Transverse colon (tissue), 4 donors: ENCODE measurements around the gene AVPR2. TPM values are rescaled to one million over a fixed set of nuclear protein-coding genes. Genes with fewer than 3 reads are reported as not detected.

Experiments used
- DNase-seq: peaks from one replicate; pipeline ENCODE4 v3.0.0-alpha.2; 2019
- H3K27ac ChIP-seq, 4 donors: fragments of 200-600 bp; sonication (generic); 2 replicates each; pipeline ENCODE4 v1.5.1; 2016 to 2018; ENCODE audit warnings: inconsistent platforms in 4 of 4
- H3K27me3 ChIP-seq: fragments of 200-600 bp; sonication (generic); 2 replicates; pipeline ENCODE4 v1.5.1; 2017; ENCODE audit warnings: inconsistent platforms
- H3K36me3 ChIP-seq, 4 donors: fragments of 200-600 bp; sonication (generic); 2 replicates each; pipeline ENCODE4 v1.5.1; 2017 to 2019; ENCODE audit warnings: inconsistent platforms in 4 of 4
- H3K4me1 ChIP-seq, 4 donors: fragments of 200-600 bp; sonication (generic); 2 replicates each; pipeline ENCODE4 v1.5.1; 2017 to 2020; ENCODE audit warnings: inconsistent platforms in 4 of 4
- H3K4me3 ChIP-seq, 4 donors: fragments of 200-600 bp; sonication (generic); 1 replicate in 1 of 4; 2 replicates in 3 of 4; pipeline versions ENCODE4 v1.5.1 to v1.6.1; 2017 to 2019; ENCODE audit warnings: inconsistent platforms in 4 of 4
- H3K9me3 ChIP-seq, 2 donors: fragments of 200-600 bp; sonication (generic); 2 replicates each; pipeline ENCODE4 v1.5.1; 2017 to 2019; ENCODE audit warnings: inconsistent platforms in 2 of 2
- EP300 ChIP-seq: sonication (generic); formaldehyde crosslinking; IDR thresholded peaks from one replicate; pipeline ENCODE4 v1.6.1; 2017; ENCODE audit warnings: antibody characterized with exemption, low read depth
- POLR2A ChIP-seq: fragments of 450-650 bp; IDR thresholded peaks from one replicate; pipeline ENCODE4 v1.6.1; 2016; ENCODE audit warnings: antibody characterized with exemption, mild to moderate bottlenecking, moderate library complexity
- POLR2AphosphoS5 ChIP-seq, 3 donors: sonication (generic); formaldehyde crosslinking; IDR thresholded peaks; one replicate each; pipeline ENCODE4 v1.6.1; 2016; ENCODE audit warnings: antibody characterized with exemption in 3 of 3
- WGBS, 2 donors: methylation state at CpG; one replicate each; pipeline ENCODE4 v1.1.5; 2018; ENCODE audit warnings: low coverage in 1 of 2; 5-methylcytosine and 5-hydroxymethylcytosine counted together
- in situ Hi-C, 4 donors: fragments of 200-750 bp; cut with MboI; loops; one replicate each; pipeline versions ENCODE4 v1.15.0 to v1.15.1; 2017; ENCODE audit warnings: low sequenced_read_pairs in 3 of 4, low pct_ligation_motif_present in 1 of 4, low pct_unique_long_range_greater_than_20kb in 1 of 4
- intact Hi-C: fragments of 100-400 bp; cut with DNase I; formaldehyde crosslinking; loops from one replicate; pipeline ENCODE4 v1.15.1; 2023; ENCODE audit warnings: low total_unique reads
- total RNA-seq, 4 donors: library from RNA; depleted of rRNA; stranded (reverse); fragments of >200 nt; gene quantifications; one replicate each; pipeline ENCODE4 v1.1.0, GENCODE V29; 2016
- TF ChIP-seq, protein P1 (sequence below), 5 experiments: fragments of 200-600 bp in 3 of 5; fragments of 450-650 bp in 2 of 5; sonication (generic) in 3 of 5; IDR thresholded peaks; 1 replicate in 2 of 5; 2 replicates in 3 of 5; pipeline ENCODE4 v1.5.1; 2016 to 2017; ENCODE audit warnings: antibody characterized with exemption in 5 of 5, inconsistent platforms in 3 of 5, mild to moderate bottlenecking in 2 of 5, moderate library complexity in 1 of 5

Gene AVPR2
- total RNA-seq, 4 donors from 2014 or later = 0.41 to 72.2 (median 9.8) TPM; not detected in 1

DNA sequence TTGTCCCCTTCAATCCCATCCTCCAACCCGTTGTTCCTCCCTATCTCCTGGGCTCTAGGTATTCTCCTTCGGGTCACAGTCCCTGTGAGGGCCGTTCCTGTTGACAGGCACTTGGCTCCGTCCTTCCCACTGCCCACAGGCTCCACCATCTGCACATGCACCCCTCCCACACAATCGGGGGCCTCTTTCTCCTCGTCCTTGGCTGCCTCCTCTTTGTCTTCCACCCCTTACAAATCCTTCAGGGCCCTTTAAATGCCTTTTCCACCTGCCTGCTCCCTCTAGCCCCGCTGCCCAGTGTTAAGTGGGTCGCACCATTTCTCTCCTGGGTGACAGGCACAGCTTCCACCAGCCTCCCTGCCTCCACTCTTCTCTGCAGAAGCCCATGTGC is 2.7 kb upstream of the AVPR2 start:
- no peak for TF ChIP-seq POLR2A
- H3K27ac ChIP-seq = no peak overlapping the region
- H3K36me3 ChIP-seq = no peaks in the 10 kb centered on the region
- no peak for DNase-seq
- no peak overlapping the region for H3K4me3 ChIP-seq
- no peaks in the 10 kb centered on the region for H3K9me3 ChIP-seq
- intact Hi-C loops = no loop called here
- 60 to 80% methylated on average over 2 to 8 of the region's 8 CpGs for WGBS, 2 donors
- peaks cover 0 to 17% (median 6%) of the 10 kb centered on the region in 4 donors for H3K4me1 ChIP-seq
- in situ Hi-C loops = loop anchor here in 1 of 4 donors (25.0 kb wide), 1 partner anchor 89 kb away; no protein-coding TSS in a partner anchor
- no peaks in the 10 kb centered on the region for H3K27me3 ChIP-seq

DNA sequence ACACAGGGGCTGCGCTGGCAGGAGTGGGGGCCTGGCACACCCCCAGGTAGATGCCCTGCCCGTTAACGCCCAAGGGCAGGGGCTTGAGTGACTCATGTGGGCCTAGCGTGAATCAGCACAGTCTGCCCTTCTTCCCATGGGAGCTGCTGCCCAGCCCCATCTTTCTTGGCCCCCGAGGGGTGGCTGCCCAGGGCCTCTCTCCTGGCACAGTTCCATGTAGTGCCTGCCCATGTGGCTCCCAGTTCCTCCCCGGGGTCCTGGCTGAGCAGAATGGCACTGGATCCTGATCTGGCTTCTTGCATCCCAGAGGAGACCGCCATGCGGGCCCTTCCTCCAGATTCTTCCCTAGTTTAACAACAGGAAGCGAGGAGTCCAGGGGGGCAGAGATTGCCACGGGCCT is 2.1 kb upstream of the AVPR2 start:
- H3K27me3 ChIP-seq = no peaks in the 10 kb centered on the region
- no peaks in the 10 kb centered on the region for H3K9me3 ChIP-seq
- in situ Hi-C loops (loop anchor here in 1 of 4 donors (25.0 kb wide), 1 partner anchor 90 kb away; no protein-coding TSS in a partner anchor), intact Hi-C loops (no loop called here)
- no peak for DNase-seq
- 77% methylated on average over 10 of the region's 10 CpGs; no CpG with 5 or more reads in 1 of the 2 donors for whole genome bisulfite sequencing, 2 donors
- TF ChIP-seq, protein P1, sequence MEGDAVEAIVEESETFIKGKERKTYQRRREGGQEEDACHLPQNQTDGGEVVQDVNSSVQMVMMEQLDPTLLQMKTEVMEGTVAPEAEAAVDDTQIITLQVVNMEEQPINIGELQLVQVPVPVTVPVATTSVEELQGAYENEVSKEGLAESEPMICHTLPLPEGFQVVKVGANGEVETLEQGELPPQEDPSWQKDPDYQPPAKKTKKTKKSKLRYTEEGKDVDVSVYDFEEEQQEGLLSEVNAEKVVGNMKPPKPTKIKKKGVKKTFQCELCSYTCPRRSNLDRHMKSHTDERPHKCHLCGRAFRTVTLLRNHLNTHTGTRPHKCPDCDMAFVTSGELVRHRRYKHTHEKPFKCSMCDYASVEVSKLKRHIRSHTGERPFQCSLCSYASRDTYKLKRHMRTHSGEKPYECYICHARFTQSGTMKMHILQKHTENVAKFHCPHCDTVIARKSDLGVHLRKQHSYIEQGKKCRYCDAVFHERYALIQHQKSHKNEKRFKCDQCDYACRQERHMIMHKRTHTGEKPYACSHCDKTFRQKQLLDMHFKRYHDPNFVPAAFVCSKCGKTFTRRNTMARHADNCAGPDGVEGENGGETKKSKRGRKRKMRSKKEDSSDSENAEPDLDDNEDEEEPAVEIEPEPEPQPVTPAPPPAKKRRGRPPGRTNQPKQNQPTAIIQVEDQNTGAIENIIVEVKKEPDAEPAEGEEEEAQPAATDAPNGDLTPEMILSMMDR (IDR thresholded peaks at IDR 0.05) = no peak
- TF ChIP-seq POLR2A (no peak), POLR2AphosphoS5 (IDR thresholded peaks at IDR 0.05) (no peak)
- H3K4me1 ChIP-seq = peaks cover 0 to 17% (median 6%) of the 10 kb centered on the region in 4 donors
- no peaks in the 10 kb centered on the region for H3K36me3 ChIP-seq
- H3K4me3 ChIP-seq = no peak overlapping the region
- no peak overlapping the region for H3K27ac ChIP-seq

DNA sequence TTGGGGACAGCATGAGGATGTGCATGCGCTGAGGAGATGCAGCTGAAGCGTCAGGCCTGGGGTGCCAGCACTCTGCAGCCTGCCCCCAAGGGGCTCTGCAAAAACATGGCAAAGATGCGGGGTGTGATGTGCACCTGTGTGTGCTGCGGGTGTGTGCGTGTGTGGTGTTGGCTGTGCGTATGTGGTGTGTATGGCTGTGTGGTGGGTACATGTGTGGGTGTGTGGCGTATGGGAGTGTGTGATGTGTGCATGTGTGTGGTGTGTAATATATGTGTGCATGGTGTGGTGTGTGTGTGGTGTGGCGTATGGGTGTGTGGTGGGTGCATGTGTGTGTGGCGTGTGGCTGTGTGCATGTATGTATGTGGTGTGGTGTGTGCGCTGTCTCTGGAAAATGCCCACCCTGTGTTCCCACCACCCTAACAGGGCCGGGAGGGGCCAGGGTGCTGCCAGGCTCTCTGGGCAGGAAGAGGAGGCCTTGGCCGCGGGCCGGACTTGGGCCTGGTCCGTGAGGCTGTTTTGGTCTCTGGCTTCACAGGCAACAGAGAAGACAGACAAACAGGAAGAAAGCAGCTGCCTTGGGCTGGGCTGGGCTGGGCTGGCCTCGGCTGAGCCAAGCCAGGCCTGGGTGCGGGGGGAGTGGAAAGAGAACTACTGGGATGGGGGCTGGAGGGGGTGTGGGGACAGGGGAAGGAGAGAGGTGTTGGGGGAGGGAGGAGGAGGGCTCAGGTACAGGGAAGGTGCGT is 1.1 kb upstream of the AVPR2 start:
- in situ Hi-C loops (loop anchor here in 1 of 4 donors (25.0 kb wide), 1 partner anchor 91 kb away; no protein-coding TSS in a partner anchor), intact Hi-C loops (no loop called here)
- Histone ChIP-seq H3K9me3 (no peaks in the 10 kb centered on the region), H3K4me3 (no peak overlapping the region), H3K4me1 (peaks cover 0 to 17% (median 6%) of the 10 kb centered on the region in 4 donors), H3K36me3 (no peaks in the 10 kb centered on the region), H3K27ac (peak overlapping the region in 1 of 4 donors; percentile 34), H3K27me3 (no peaks in the 10 kb centered on the region)
- no peak for DNase-seq
- 7 to 57% methylated on average over 2 to 18 of the region's 18 CpGs for WGBS, 2 donors
- TF ChIP-seq POLR2AphosphoS5 (IDR thresholded peaks at IDR 0.05) = no peak
- no peak for TF ChIP-seq POLR2A
- TF ChIP-seq, protein P1 (IDR thresholded peaks at IDR 0.05) = no peak
- TF ChIP-seq EP300 = no peak

DNA sequence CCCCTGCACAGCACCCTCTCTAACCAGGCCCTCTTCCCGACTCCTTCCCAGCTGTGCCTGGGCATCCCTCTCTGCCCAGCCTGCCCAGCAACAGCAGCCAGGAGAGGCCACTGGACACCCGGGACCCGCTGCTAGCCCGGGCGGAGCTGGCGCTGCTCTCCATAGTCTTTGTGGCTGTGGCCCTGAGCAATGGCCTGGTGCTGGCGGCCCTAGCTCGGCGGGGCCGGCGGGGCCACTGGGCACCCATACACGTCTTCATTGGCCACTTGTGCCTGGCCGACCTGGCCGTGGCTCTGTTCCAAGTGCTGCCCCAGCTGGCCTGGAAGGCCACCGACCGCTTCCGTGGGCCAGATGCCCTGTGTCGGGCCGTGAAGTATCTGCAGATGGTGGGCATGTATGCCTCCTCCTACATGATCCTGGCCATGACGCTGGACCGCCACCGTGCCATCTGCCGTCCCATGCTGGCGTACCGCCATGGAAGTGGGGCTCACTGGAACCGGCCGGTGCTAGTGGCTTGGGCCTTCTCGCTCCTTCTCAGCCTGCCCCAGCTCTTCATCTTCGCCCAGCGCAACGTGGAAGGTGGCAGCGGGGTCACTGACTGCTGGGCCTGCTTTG is 1.1 kb downstream of the AVPR2 start:
- no peak for DNase-seq
- intact Hi-C loops (no loop called here), in situ Hi-C loops (loop anchor here in 1 of 4 donors (25.0 kb wide), 1 partner anchor 93 kb away; no protein-coding TSS in a partner anchor)
- no peak for TF ChIP-seq POLR2A
- no peak for TF ChIP-seq POLR2AphosphoS5 (IDR thresholded peaks at IDR 0.05)
- no peak for TF ChIP-seq EP300
- TF ChIP-seq, protein P1 (IDR thresholded peaks at IDR 0.05) = no peak
- Histone ChIP-seq H3K27me3 (no peaks in the 10 kb centered on the region), H3K4me3 (no peak overlapping the region), H3K4me1 (peaks cover 0 to 17% (median 6%) of the 10 kb centered on the region in 4 donors), H3K9me3 (no peaks in the 10 kb centered on the region), H3K36me3 (no peaks in the 10 kb centered on the region), H3K27ac (no peak overlapping the region)
- 92% methylated on average over 32 of the region's 32 CpGs; no CpG with 5 or more reads in 1 of the 2 donors for WGBS, 2 donors
